ENCODE data around the gene PAX8.
A peak's percentile ranks its signal among the peaks of the same experiment; 100 is the strongest.
"Not testable (repeated sequence)": the region's sequence is repeated elsewhere in the genome, so short reads cannot be mapped to it uniquely, and the experiment has no call there.

Gene PAX8

GRCh38 chr2:113278742-113279139, at the start of gene PAX8:
PAX8 (minus strand) TSS chr2:113278921; CDS start chr2:113278394, 527 bp downstream.
- no peak for DNase-seq

- DNase-seq, result no peak
Measured at GRCh38 chr2:113328043-113328442, 49.3 kb upstream of the PAX8 start.

GRCh38 chr2:113325161-113325731, 46.5 kb upstream of the PAX8 start:
- not testable (repeated sequence) for DNase-seq

GRCh38 chr2:113324684-113325160, 46.0 kb upstream of the PAX8 start:
- DNase-seq, result peak; percentile 49

- not testable (repeated sequence) for DNase-seq
Measured at GRCh38 chr2:113323129-113323528, 44.4 kb upstream of the PAX8 start.

GRCh38 chr2:113320106-113320505, 41.4 kb upstream of the PAX8 start:
- DNase-seq, result not testable (repeated sequence)

- not testable (repeated sequence) for DNase-seq
Measured at GRCh38 chr2:113318941-113319340, 40.2 kb upstream of the PAX8 start.

GRCh38 chr2:113316085-113316484, 37.4 kb upstream of the PAX8 start:
- DNase-seq, result no peak

- not testable (repeated sequence) for DNase-seq
Measured at GRCh38 chr2:113314663-113315062, 35.9 kb upstream of the PAX8 start.

- DNase-seq, result not testable (repeated sequence)
Measured at GRCh38 chr2:113314176-113314575, 35.5 kb upstream of the PAX8 start.

GRCh38 chr2:113311781-113312180, 33.1 kb upstream of the PAX8 start:
- DNase-seq, result not testable (repeated sequence)

- not testable (repeated sequence) for DNase-seq
Measured at GRCh38 chr2:113311191-113311590, 32.5 kb upstream of the PAX8 start.

- DNase-seq, result no peak
Measured at GRCh38 chr2:113309655-113310387, 31.1 kb upstream of the PAX8 start.

- not testable (repeated sequence) for DNase-seq
Measured at GRCh38 chr2:113308784-113309183, 30.1 kb upstream of the PAX8 start.

- DNase-seq, result not testable (repeated sequence)
Measured at GRCh38 chr2:113306207-113306606, 27.5 kb upstream of the PAX8 start.

GRCh38 chr2:113305749-113306148, 27.0 kb upstream of the PAX8 start:
- DNase-seq, result not testable (repeated sequence)

GRCh38 chr2:113305146-113305545, 26.4 kb upstream of the PAX8 start:
- no peak for DNase-seq

- no peak for DNase-seq
Measured at GRCh38 chr2:113304702-113305101, 26.0 kb upstream of the PAX8 start.

- DNase-seq, result not testable (repeated sequence)
Measured at GRCh38 chr2:113302216-113302980, 23.7 kb upstream of the PAX8 start.

- no peak for DNase-seq
Measured at GRCh38 chr2:113300281-113300680, 21.6 kb upstream of the PAX8 start.

- DNase-seq, result no peak
Measured at GRCh38 chr2:113298176-113298575, 19.5 kb upstream of the PAX8 start.

- DNase-seq, result not testable (repeated sequence)
Measured at GRCh38 chr2:113297590-113297989, 18.9 kb upstream of the PAX8 start.

GRCh38 chr2:113291191-113291590, 12.5 kb upstream of the PAX8 start:
- DNase-seq, result peak; percentile 18

Data from NCI-H526 treated with DMSO at 0.1 percent for 48 hours (cell line).